ENCODE measurements around the gene NFKBIE.
A peak's percentile ranks its signal among the peaks of the same experiment; 100 is the strongest.

NFKBIE gene

GRCh38 chr6:44238687-44239350 lies 26.5 kb downstream of the NFKBIE start:
- no peak for TF ChIP-seq CTCF (IDR thresholded peaks at IDR 0.05; ENCODE audit: low read depth, low read length)
- no peak overlapping the region for H3K4me3 ChIP-seq (ENCODE audit: low read depth, low read length)
- in situ Hi-C loops (cut with HindIII; ENCODE audit: low sequenced_read_pairs): no loop called here
- no peak for DNase-seq (ENCODE audit: low read depth, low spot score)

- H3K4me3 ChIP-seq (ENCODE audit: low read depth, low read length): peak overlapping the region; percentile 58
- TF ChIP-seq CTCF (IDR thresholded peaks at IDR 0.05; ENCODE audit: low read depth, low read length): peak; percentile 89
- in situ Hi-C loops (cut with HindIII; ENCODE audit: low sequenced_read_pairs): no loop called here
- peak; percentile 65 for DNase-seq (ENCODE audit: low read depth, low spot score)
Observed at GRCh38 chr6:44237813-44238433, 27.4 kb downstream of the NFKBIE start.

GRCh38 chr6:44237021-44237812 lies 28.1 kb downstream of the NFKBIE start:
- in situ Hi-C loops (cut with HindIII; ENCODE audit: low sequenced_read_pairs): no loop called here

GRCh38 chr6:44235891-44236516 lies 29.3 kb downstream of the NFKBIE start:
- in situ Hi-C loops (cut with HindIII; ENCODE audit: low sequenced_read_pairs): no loop called here
- H3K4me3 ChIP-seq (ENCODE audit: low read depth, low read length): no peak overlapping the region
- no peak for DNase-seq (ENCODE audit: low read depth, low spot score)
- no peak for TF ChIP-seq CTCF (IDR thresholded peaks at IDR 0.05; ENCODE audit: low read depth, low read length)

More at GRCh38 chr6:44237021-44237812, 28.1 kb downstream of the NFKBIE start:
- TF ChIP-seq CTCF (IDR thresholded peaks at IDR 0.05; ENCODE audit: low read depth, low read length): no peak
- peak overlapping the region; percentile 58 for H3K4me3 ChIP-seq (ENCODE audit: low read depth, low read length)
- DNase-seq (ENCODE audit: low read depth, low spot score): peak; percentile 95

- no peak overlapping the region for H3K4me3 ChIP-seq (ENCODE audit: low read depth, low read length)
- in situ Hi-C loops (cut with HindIII; ENCODE audit: low sequenced_read_pairs): no loop called here
- no peak for DNase-seq (ENCODE audit: low read depth, low spot score)
- no peak for TF ChIP-seq CTCF (IDR thresholded peaks at IDR 0.05; ENCODE audit: low read depth, low read length)
Observed at GRCh38 chr6:44235269-44235668, 30.1 kb downstream of the NFKBIE start.
